Measurements from ENCODE around the gene METTL3. TPM values are rescaled to one million over a fixed set of nuclear protein-coding genes. Genes with fewer than 3 reads are reported as not detected.

METTL3 gene
- total and polyA plus RNA-seq, 2 of the 4 experiments (the other 2 are of a cell fraction), result 90.6 to 109 TPM

DNA sequence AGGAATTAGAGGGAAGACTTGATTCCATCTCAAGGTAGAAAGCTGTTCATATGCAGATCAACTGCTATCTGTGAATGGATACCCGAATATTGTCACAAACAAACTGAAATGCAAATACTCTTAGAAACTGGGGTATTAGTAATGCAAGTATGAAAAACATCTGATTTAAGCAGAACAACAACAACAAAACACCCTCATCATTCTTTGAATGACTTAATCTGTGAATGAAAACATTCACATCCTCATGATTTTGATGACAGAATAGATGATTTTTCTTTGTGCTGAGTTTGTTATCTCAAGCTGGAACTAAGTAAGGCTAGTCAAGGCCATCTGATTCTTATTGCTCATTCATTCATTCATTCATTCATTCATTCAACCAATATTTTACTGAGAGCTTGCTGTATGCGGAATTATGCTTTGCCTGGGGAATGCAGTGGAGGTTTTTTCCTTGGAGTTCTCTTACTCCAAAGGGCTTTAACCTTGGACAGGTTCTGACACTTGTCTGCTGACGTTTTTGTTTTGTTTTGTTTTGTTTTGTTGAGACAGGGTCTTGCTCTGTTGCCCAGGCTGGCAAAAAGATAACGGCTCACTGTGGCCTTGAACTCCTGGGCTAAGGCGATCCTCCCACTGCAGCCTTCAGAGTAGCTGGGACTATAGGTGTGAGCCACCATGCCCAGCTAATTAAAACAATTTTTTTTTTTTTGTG is 45.4 kb upstream of the METTL3 start:
- Histone ChIP-seq H3K4me3 (ENCODE audit: insufficient read depth, low read depth, low read length) (no peak overlapping the region), H3K4me1 (ENCODE audit: control insufficient read depth, insufficient read depth, low read length) (no peaks in the 10 kb centered on the region), H4K20me1 (ENCODE audit: insufficient read depth, low read length) (no peaks in the 10 kb centered on the region), H3K9me1 (ENCODE audit: insufficient read depth, low read length) (no peaks in the 10 kb centered on the region), H3K14ac (replicated peaks; ENCODE audit: low read depth, low read length) (no peak overlapping the region), H3K27me3 (ENCODE audit: control insufficient read depth, insufficient read depth, low read length) (no peaks in the 10 kb centered on the region), H3K4ac (ENCODE audit: low read depth, low read length) (no peak overlapping the region), H3K79me1 (ENCODE audit: low read depth in 1 of 2, low read length in 2 of 2) (no peaks in the 10 kb centered on the region), H2AK9ac (replicated peaks; ENCODE audit: low read depth, low read length, poor library complexity) (no peak overlapping the region), H2BK120ac (ENCODE audit: low read depth, low read length) (no peak overlapping the region), H2BK15ac (ENCODE audit: low read depth, low read length) (no peak overlapping the region), H4K5ac (ENCODE audit: low read depth, low read length) (no peak overlapping the region), H2AFZ (replicated peaks; ENCODE audit: low read length, poor library complexity) (no peak overlapping the region), H3K4me2 (ENCODE audit: low read depth, low read length) (no peak overlapping the region), H3K23ac (ENCODE audit: low read depth, low read length) (no peak overlapping the region), H3K18ac (ENCODE audit: low read depth, low read length) (no peak overlapping the region), H2AK5ac (ENCODE audit: low read depth, low read length) (no peak overlapping the region), H2BK5ac (ENCODE audit: low read depth, low read length, poor library complexity, severe bottlenecking) (no peak overlapping the region), H3K36me3 (ENCODE audit: control insufficient read depth, insufficient read depth, low read length) (no peaks in the 10 kb centered on the region), H4K8ac (ENCODE audit: low read depth in 2 of 2, low read length in 2 of 2) (no peak overlapping the region), H3K27ac (ENCODE audit: insufficient read depth, low read length) (no peak overlapping the region), H3K9ac (ENCODE audit: low read depth, low read length) (no peak overlapping the region), H2BK20ac (ENCODE audit: low read depth, low read length) (no peak overlapping the region), H3K56ac (ENCODE audit: extremely low read depth, insufficient read depth, low read length) (no peak overlapping the region), H4K91ac (ENCODE audit: insufficient read depth, low read depth, low read length) (no peak overlapping the region), H3K9me3 (ENCODE audit: control insufficient read depth, insufficient read depth, low read length) (no peaks in the 10 kb centered on the region)
- no peak for DNase-seq
- ChIA-PET CTCF (interaction anchor here (0.6 to 1.4 kb wide), 3 partner anchors 31 to 174 kb away, joined by 3 to 8 read pairs (median 4); partner anchors contain the start of gene SALL2), POLR2A (ENCODE audit: unreplicated experiment) (no interaction called here)
- intact Hi-C loops (cut with micrococcal nuclease) (loop anchor here (1.0 to 10.0 kb wide), 6 partner anchors 44 to 312 kb away; partner anchors contain the start of genes CHD8, METTL3 and TOX4), dilution Hi-C loops (cut with HindIII; ENCODE audit: low sequenced_read_pairs, unreplicated experiment) (no loop called here), in situ Hi-C loops (cut with MboI; ENCODE audit: low sequenced_read_pairs) (no loop called here)
- WGBS, 2 experiments (ENCODE audit: extremely low coverage in 2 of 2, insufficient read length in 1 of 2), result no CpG with 5 or more reads among the region's 5 CpGs
- BruUV-seq (replicated peaks), result no TSS peak
- TF ChIP-seq SMC3 (IDR thresholded peaks at IDR 0.05; ENCODE audit: low read depth, low read length) (no peak), POLR2A (IDR thresholded peaks at IDR 0.05; ENCODE audit: low read depth, low read length) (no peak), CHD1 (IDR thresholded peaks at IDR 0.05; ENCODE audit: low read depth, low read length) (no peak), CEBPB (IDR thresholded peaks at IDR 0.05; ENCODE audit: low read depth, low read length) (no peak), NFE2L2 (IDR thresholded peaks at IDR 0.05; ENCODE audit: low read depth, low read length) (no peak), RFX5 (IDR thresholded peaks at IDR 0.05; ENCODE audit: low read depth, low read length) (no peak), MXI1 (IDR thresholded peaks at IDR 0.05; ENCODE audit: borderline replicate concordance, low read depth, low read length) (no peak), RAD21 (IDR thresholded peaks at IDR 0.05; ENCODE audit: low read length) (no peak), FOS (IDR thresholded peaks at IDR 0.05; ENCODE audit: low read depth, low read length) (no peak), BHLHE40 (IDR thresholded peaks at IDR 0.05; ENCODE audit: low read depth, low read length) (no peak)
- TF ChIP-seq, protein P1, sequence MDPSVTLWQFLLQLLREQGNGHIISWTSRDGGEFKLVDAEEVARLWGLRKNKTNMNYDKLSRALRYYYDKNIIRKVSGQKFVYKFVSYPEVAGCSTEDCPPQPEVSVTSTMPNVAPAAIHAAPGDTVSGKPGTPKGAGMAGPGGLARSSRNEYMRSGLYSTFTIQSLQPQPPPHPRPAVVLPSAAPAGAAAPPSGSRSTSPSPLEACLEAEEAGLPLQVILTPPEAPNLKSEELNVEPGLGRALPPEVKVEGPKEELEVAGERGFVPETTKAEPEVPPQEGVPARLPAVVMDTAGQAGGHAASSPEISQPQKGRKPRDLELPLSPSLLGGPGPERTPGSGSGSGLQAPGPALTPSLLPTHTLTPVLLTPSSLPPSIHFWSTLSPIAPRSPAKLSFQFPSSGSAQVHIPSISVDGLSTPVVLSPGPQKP (IDR thresholded peaks at IDR 0.05; ENCODE audit: borderline replicate concordance, low read depth, low read length), result no peak
- TF ChIP-seq, protein P2, sequence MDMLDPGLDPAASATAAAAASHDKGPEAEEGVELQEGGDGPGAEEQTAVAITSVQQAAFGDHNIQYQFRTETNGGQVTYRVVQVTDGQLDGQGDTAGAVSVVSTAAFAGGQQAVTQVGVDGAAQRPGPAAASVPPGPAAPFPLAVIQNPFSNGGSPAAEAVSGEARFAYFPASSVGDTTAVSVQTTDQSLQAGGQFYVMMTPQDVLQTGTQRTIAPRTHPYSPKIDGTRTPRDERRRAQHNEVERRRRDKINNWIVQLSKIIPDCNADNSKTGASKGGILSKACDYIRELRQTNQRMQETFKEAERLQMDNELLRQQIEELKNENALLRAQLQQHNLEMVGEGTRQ (IDR thresholded peaks at IDR 0.05; ENCODE audit: low read depth, low read length), result no peak
- no peak for ATAC-seq (ENCODE audit: low read depth)
